HepG2 (cell line): ENCODE data around the gene EBF3. TPM values are rescaled to one million over a fixed set of nuclear protein-coding genes. Genes with fewer than 3 reads are reported as not detected.

Experiments
- ATAC-seq: fragments of 200-7000 bp; cut with Tn5 transposase; 3 replicates; pipeline ENCODE4 v1.9.1; 2020; ENCODE audit warnings: mild to moderate bottlenecking, moderate library complexity
- BruUV-seq: library from RNA; stranded (reverse); fragments of 400-500 nt; replicated peaks from 2 replicates; lab custom pipeline; 2021; lab: Mats Ljungman, UMichigan
- CTCF ChIA-PET: fragments of 300-600 bp; formaldehyde crosslinking; extraction: SDS; loops from one replicate; lab custom pipeline; 2021; ENCODE audit warnings: low total read pairs, inconsistent platforms, low intra/inter-chr PET ratio; lab: Yijun Ruan, JAX
- POLR2A ChIA-PET: fragments of 350-600 bp; sonication (Branson Sonifier 250); formaldehyde crosslinking; loops from one replicate; lab custom pipeline; 2020; ENCODE audit warnings: antibody characterized with exemption, inconsistent platforms; lab: Yijun Ruan, JAX
- DNase-seq: peaks from one replicate; pipeline ENCODE4 v3.0.0-alpha.2; 2015; ENCODE audit warnings: low spot score
- FAIRE-seq: peaks from 3 replicates; lab custom pipeline; 2011; peaks lifted over from hg19 to GRCh38; lab: Jason Lieb, UNC
- H2AFZ ChIP-seq: one replicate; pipeline ENCODE4 v1.6.1; 2011; ENCODE audit warnings: low read length, inconsistent platforms
- H3K27ac ChIP-seq: fragments of 300-600 bp; 3 replicates; pipeline ENCODE4 v1.8.0; 2011; ENCODE audit warnings: mixed run types, mild to moderate bottlenecking, mixed read lengths, low read length, inconsistent platforms; ENCODE audit not compliant: insufficient read depth; ENCODE audit errors: extremely low read length
- H3K27me3 ChIP-seq, 2 experiments: fragments of 200-600 bp in 1 of 2; 2 replicates in 1 of 2; 3 replicates in 1 of 2; pipeline versions ENCODE4 v1.6.0 to v1.8.0; 2011; ENCODE audit warnings: low read length in 2 of 2, mild to moderate bottlenecking in 2 of 2, moderate library complexity in 2 of 2, inconsistent platforms in 1 of 2; ENCODE audit not compliant: insufficient read depth in 2 of 2, control insufficient read depth in 1 of 2
- H3K36me3 ChIP-seq, 2 experiments: fragments of 200-600 bp in 1 of 2; replicated peaks in 1 of 2; 2 replicates in 1 of 2; 3 replicates in 1 of 2; pipeline versions ENCODE4 v1.5.1 to v1.8.0; 2011; ENCODE audit warnings: low read length in 2 of 2, inconsistent platforms in 1 of 2; ENCODE audit not compliant: insufficient read depth in 2 of 2, control insufficient read depth in 1 of 2
- H3K4me1 ChIP-seq: 2 replicates; pipeline ENCODE4 v1.5.1; 2012; ENCODE audit warnings: low read length, inconsistent platforms; ENCODE audit not compliant: insufficient read depth
- H3K4me2 ChIP-seq: 2 replicates; pipeline ENCODE4 v1.6.0; 2011; ENCODE audit warnings: low read depth, low read length, inconsistent platforms
- H3K4me3 ChIP-seq, 3 experiments: fragments of 200-600 bp in 1 of 3; sonication (generic), shearing (Covaris generic) in 1 of 3; replicated peaks in 1 of 3; 2 replicates each; pipeline ENCODE4 v1.5.1; 2011 to 2016; ENCODE audit warnings: low read length in 3 of 3, inconsistent platforms in 2 of 3, low read depth in 2 of 3, mild to moderate bottlenecking in 2 of 3, control low read depth in 1 of 3, mixed read lengths in 1 of 3; ENCODE audit not compliant: insufficient read depth in 1 of 3
- H3K79me2 ChIP-seq: one replicate; pipeline ENCODE4 v1.6.1; 2011; ENCODE audit warnings: low read length, inconsistent platforms; ENCODE audit not compliant: insufficient read depth
- H3K9ac ChIP-seq: 2 replicates; pipeline ENCODE4 v1.6.0; 2011; ENCODE audit warnings: mild to moderate bottlenecking, low read depth, low read length, inconsistent platforms; ENCODE audit not compliant: insufficient read depth
- H3K9me3 ChIP-seq: 2 replicates; pipeline ENCODE4 v1.5.1; 2012; ENCODE audit warnings: mild to moderate bottlenecking, low read length
- H4K20me1 ChIP-seq: 2 replicates; pipeline ENCODE4 v1.6.0; 2011; ENCODE audit warnings: inconsistent platforms, mild to moderate bottlenecking, low read length, moderate library complexity; ENCODE audit not compliant: insufficient read depth
- MLLT10 ChIP-seq: sonication (generic); formaldehyde crosslinking; IDR thresholded peaks from 2 replicates; pipeline ENCODE4 v1.4.0; 2020; ENCODE audit warnings: missing genetic modification reagents
- RERE ChIP-seq: IDR thresholded peaks from 2 replicates; pipeline ENCODE4 v1.6.1; 2016; ENCODE audit warnings: low read depth, missing genetic modification reagents, missing compliant biosample characterization
- TBX2 ChIP-seq: sonication (generic); formaldehyde crosslinking; IDR thresholded peaks from 2 replicates; pipeline ENCODE4 v1.5.0; 2020; ENCODE audit warnings: missing genetic modification reagents, mild to moderate bottlenecking, borderline replicate concordance
- WGBS: methylation state at CpG from one replicate; pipeline ENCODE4 v1.1.6; 2017; ENCODE audit warnings: low lambda C conversion rate; 5-methylcytosine and 5-hydroxymethylcytosine counted together
- in situ Hi-C: cut with HindIII; loops from 2 replicates; pipeline ENCODE4 v1.10.0; 2017; ENCODE audit warnings: low pct_unique_long_range_greater_than_20kb; ENCODE audit not compliant: extremely low pct_ligation_motif_present
- intact Hi-C: fragments of 100-400 bp; cut with micrococcal nuclease; formaldehyde crosslinking; loops from one replicate; pipeline ENCODE4 v1.10.0; 2022; ENCODE audit not compliant: unreplicated experiment
- polyA plus RNA-seq, 8 experiments: library from polyadenylated mRNA; depleted of rRNA in 3 of 8; stranded (reverse) in 7 of 8; unstranded in 1 of 8; fragments of >200 nt; fragmentation: Illumina TruSeq in 4 of 8; extraction: Trizol in 4 of 8; gene quantifications; 2 replicates each; pipeline versions ENCODE4 v1.2.1 to v1.2.3, GENCODE V29; 2011 to 2016; ENCODE audit warnings: low read depth in 4 of 8, missing spikeins in 1 of 8, mixed read lengths in 1 of 8; ENCODE audit not compliant: insufficient read depth in 1 of 8
- total RNA-seq, 5 experiments: library from RNA; depleted of rRNA; stranded (reverse); fragments of >200 nt; fragmentation: Illumina TruSeq; extraction: Trizol; gene quantifications; 2 replicates each; pipeline ENCODE4 v1.2.3, GENCODE V29; 2016; ENCODE audit warnings: low read depth in 1 of 5

The EBF3 gene
- total and polyA plus RNA-seq, 2 of the 13 experiments (the other 11 are each of a cell fraction or from before 2014, with no cell fraction given): not detected

- BruUV-seq: no TSS peak
- DNase-seq: no peak
- Histone ChIP-seq H3K4me3 (no peak overlapping the region), H3K4me1 (peaks cover 11% of the 10 kb centered on the region), H3K79me2 (no peaks in the 10 kb centered on the region), H3K27ac (no peak overlapping the region), H3K9ac (no peak overlapping the region), H3K4me2 (no peak overlapping the region), H3K9me3 (no peaks in the 10 kb centered on the region), H3K27me3 (peaks cover 9 to 57% of the 10 kb centered on the region in 2 experiments; a peak in 4 of 5 replicates), H2AFZ (no peak overlapping the region), H4K20me1 (no peaks in the 10 kb centered on the region), H3K36me3 (no peaks in the 10 kb centered on the region)
- TF ChIP-seq TBX2 (CRISPR knock-in tag) (no peak), RERE (CRISPR knock-in tag) (no peak), MLLT10 (CRISPR knock-in tag) (no peak)
- ChIA-PET POLR2A (no interaction called here), CTCF (no interaction called here)
- in situ Hi-C loops: no loop called here
- WGBS: 12% methylated on average over 10 of the region's 13 CpGs
- intact Hi-C loops: no loop called here
- no peak for FAIRE-seq
- no peak for ATAC-seq
Measured at GRCh38 chr10:129852829-129853561, 111.1 kb downstream of the EBF3 start.
